Mesenchymal stem cell (in vitro differentiated cells and primary cell): ENCODE data around the gene FOSL1.

Source experiments
- DNase-seq: peaks from one replicate; pipeline ENCODE4 v3.0.0-alpha.2; 2013
- H2AFZ ChIP-seq: one replicate; pipeline ENCODE4 v1.6.1; 2013; ENCODE audit warnings: low read depth, mild to moderate bottlenecking, control low read depth, inconsistent platforms, low read length, moderate library complexity
- H2AK5ac ChIP-seq: 2 replicates; pipeline ENCODE4 v1.6.1; 2013; ENCODE audit warnings: low read length, moderate library complexity, mild to moderate bottlenecking, inconsistent platforms; ENCODE audit not compliant: severe bottlenecking
- H2BK120ac ChIP-seq: one replicate; pipeline ENCODE4 v1.6.1; 2013; ENCODE audit warnings: low read depth, mild to moderate bottlenecking, inconsistent platforms, low read length, moderate library complexity
- H2BK12ac ChIP-seq, 2 experiments: one replicate each; pipeline ENCODE4 v1.6.1; 2013; ENCODE audit warnings: inconsistent platforms in 2 of 2, low read length in 2 of 2, mild to moderate bottlenecking in 2 of 2, moderate library complexity in 2 of 2, control low read depth in 1 of 2
- H2BK15ac ChIP-seq: one replicate; pipeline ENCODE4 v1.6.1; 2013; ENCODE audit warnings: mild to moderate bottlenecking, low read depth, inconsistent platforms; ENCODE audit not compliant: poor library complexity, severe bottlenecking
- H2BK5ac ChIP-seq: 2 replicates; pipeline ENCODE4 v1.6.1; 2013; ENCODE audit warnings: low read depth, mild to moderate bottlenecking, low read length, control low read depth, inconsistent platforms; ENCODE audit not compliant: poor library complexity, severe bottlenecking
- H3K14ac ChIP-seq, 2 experiments: one replicate each; pipeline ENCODE4 v1.6.1; 2013; ENCODE audit warnings: inconsistent platforms in 2 of 2, low read length in 2 of 2, control low read depth in 1 of 2, mild to moderate bottlenecking in 1 of 2, moderate library complexity in 1 of 2
- H3K18ac ChIP-seq, 2 experiments: one replicate each; pipeline ENCODE4 v1.6.1; 2013; ENCODE audit warnings: inconsistent platforms in 2 of 2, low read length in 2 of 2, control low read depth in 1 of 2, low read depth in 1 of 2, mild to moderate bottlenecking in 1 of 2
- H3K23ac ChIP-seq, 2 experiments: one replicate each; pipeline ENCODE4 v1.6.1; 2013; ENCODE audit warnings: inconsistent platforms in 2 of 2, low read length in 2 of 2, mild to moderate bottlenecking in 2 of 2, moderate library complexity in 2 of 2, control low read depth in 1 of 2
- H3K27ac ChIP-seq: 2 replicates; pipeline ENCODE4 v1.5.1; 2013; ENCODE audit warnings: mild to moderate bottlenecking, moderate library complexity, low read length, control low read depth, inconsistent platforms; ENCODE audit not compliant: poor library complexity, severe bottlenecking
- H3K27me3 ChIP-seq, 2 experiments: 2 replicates each; pipeline versions ENCODE4 v1.6.1 to v1.7.0; 2013; ENCODE audit warnings: low read length in 2 of 2, mild to moderate bottlenecking in 2 of 2, moderate library complexity in 2 of 2, control low read depth in 1 of 2, inconsistent platforms in 1 of 2; ENCODE audit not compliant: control insufficient read depth in 1 of 2, insufficient read depth in 1 of 2
- H3K36me3 ChIP-seq, 2 experiments: 2 replicates each; pipeline versions ENCODE4 v1.6.1 to v1.7.0; 2013; ENCODE audit warnings: low read length in 2 of 2, control low read depth in 1 of 2, inconsistent platforms in 1 of 2, low read depth in 1 of 2, mild to moderate bottlenecking in 1 of 2; ENCODE audit not compliant: insufficient read depth in 2 of 2, control insufficient read depth in 1 of 2
- H3K4ac ChIP-seq, 2 experiments: one replicate each; pipeline ENCODE4 v1.6.1; 2013; ENCODE audit warnings: inconsistent platforms in 2 of 2, low read length in 2 of 2, mild to moderate bottlenecking in 2 of 2, moderate library complexity in 2 of 2, control low read depth in 1 of 2, low read depth in 1 of 2
- H3K4me1 ChIP-seq: 2 replicates; pipeline ENCODE4 v1.6.1; 2013; ENCODE audit warnings: low read depth, low read length, control low read depth; ENCODE audit not compliant: control insufficient read depth, insufficient read depth
- H3K4me2 ChIP-seq: 2 replicates; pipeline ENCODE4 v1.6.1; 2013; ENCODE audit warnings: low read length, mild to moderate bottlenecking, inconsistent platforms; ENCODE audit not compliant: poor library complexity, severe bottlenecking
- H3K4me3 ChIP-seq, 2 experiments: 2 replicates each; pipeline versions ENCODE4 v1.5.1 to v1.7.0; 2013; ENCODE audit warnings: low read length in 2 of 2, mild to moderate bottlenecking in 2 of 2, control low read depth in 1 of 2, low read depth in 1 of 2; ENCODE audit not compliant: insufficient read depth in 1 of 2
- H3K79me1 ChIP-seq: replicated peaks from 2 replicates; pipeline ENCODE4 v1.6.1; 2013; ENCODE audit warnings: mild to moderate bottlenecking, control low read depth, low read length, inconsistent platforms; ENCODE audit not compliant: poor library complexity, severe bottlenecking
- H3K9ac ChIP-seq: 2 replicates; pipeline ENCODE4 v1.7.0; 2013; ENCODE audit warnings: mild to moderate bottlenecking, low read length, moderate library complexity
- H3K9me3 ChIP-seq: 2 replicates; pipeline ENCODE4 v1.7.0; 2013; ENCODE audit warnings: mild to moderate bottlenecking, low read length; ENCODE audit not compliant: control insufficient read depth
- H4K8ac ChIP-seq: one replicate; pipeline ENCODE4 v1.6.1; 2013; ENCODE audit warnings: inconsistent platforms, mild to moderate bottlenecking, low read length, moderate library complexity
- H4K91ac ChIP-seq: one replicate; pipeline ENCODE4 v1.6.1; 2013; ENCODE audit warnings: mild to moderate bottlenecking, low read length, inconsistent platforms
- whole genome bisulfite sequencing: methylation state at CpG from one replicate; pipeline ENCODE4 v1.1.7; 2013; ENCODE audit warnings: mixed read lengths; 5-methylcytosine and 5-hydroxymethylcytosine counted together

FOSL1 gene

GRCh38 chr11:65911682-65912568 is 11.7 kb upstream of the FOSL1 start:
- H2BK15ac ChIP-seq: peak overlapping the region; percentile 94
- H3K36me3 ChIP-seq: peaks cover 0 to 3% of the 10 kb centered on the region in 2 experiments
- DNase-seq: peak; percentile 81
- H2BK5ac ChIP-seq: peak overlapping the region; percentile 3
- peak overlapping the region; percentile 89 to 96 for H3K18ac ChIP-seq
- H3K9me3 ChIP-seq: no peaks in the 10 kb centered on the region
- peaks cover 14% of the 10 kb centered on the region for H3K79me1 ChIP-seq
- H4K91ac ChIP-seq: peak overlapping the region; percentile 98
- peak overlapping the region in 1 of 2 experiments; percentile 19 for H3K23ac ChIP-seq
- peak overlapping the region; percentile 80 to 82 for H2BK12ac ChIP-seq
- peaks cover 48% of the 10 kb centered on the region for H3K4me1 ChIP-seq
- H3K9ac ChIP-seq: peak overlapping the region; percentile 89
- H2AFZ ChIP-seq: no peak overlapping the region
- H3K4ac ChIP-seq: peak overlapping the region; percentile 82 to 89
- WGBS: 26% methylated on average over 14 of the region's 14 CpGs
- no peak overlapping the region for H3K27ac ChIP-seq
- no peak overlapping the region for H3K14ac ChIP-seq
- no peaks in the 10 kb centered on the region for H3K27me3 ChIP-seq
- peak overlapping the region; percentile 92 for H2AK5ac ChIP-seq
- H2BK120ac ChIP-seq: peak overlapping the region; percentile 88
- peak overlapping the region; percentile 86 for H4K8ac ChIP-seq
- peak overlapping the region in 1 of 2 experiments; percentile 59 for H3K4me3 ChIP-seq
- no peak overlapping the region for H3K4me2 ChIP-seq

- H3K27ac ChIP-seq: no peak overlapping the region
- no peaks in the 10 kb centered on the region for H3K9me3 ChIP-seq
- H2BK120ac ChIP-seq: no peak overlapping the region
- no peaks in the 10 kb centered on the region for H3K27me3 ChIP-seq
- 97% methylated on average over 6 of the region's 6 CpGs for WGBS
- no peak for DNase-seq
- no peaks in the 10 kb centered on the region for H3K36me3 ChIP-seq
- peaks cover 6% of the 10 kb centered on the region for H3K79me1 ChIP-seq
- H3K4me3 ChIP-seq: no peak overlapping the region
- no peak overlapping the region for H2AFZ ChIP-seq
- no peak overlapping the region for H4K8ac ChIP-seq
- no peak overlapping the region for H2BK5ac ChIP-seq
- no peak overlapping the region for H3K23ac ChIP-seq
- H2AK5ac ChIP-seq: no peak overlapping the region
- no peak overlapping the region for H3K4me2 ChIP-seq
- no peak overlapping the region for H4K91ac ChIP-seq
- H3K4me1 ChIP-seq: peaks cover 28% of the 10 kb centered on the region
- no peak overlapping the region for H3K18ac ChIP-seq
- H3K4ac ChIP-seq: no peak overlapping the region
- H3K9ac ChIP-seq: no peak overlapping the region
- H2BK15ac ChIP-seq: peak overlapping the region; percentile 36
- no peak overlapping the region for H3K14ac ChIP-seq
- H2BK12ac ChIP-seq: no peak overlapping the region
Measured at GRCh38 chr11:65907878-65908277, 7.7 kb upstream of the FOSL1 start.

- Histone ChIP-seq H3K4ac (peak overlapping the region in 1 of 2 experiments; percentile 15), H3K4me2 (no peak overlapping the region), H3K14ac (no peak overlapping the region), H3K4me3 (no peak overlapping the region), H4K8ac (no peak overlapping the region), H4K91ac (no peak overlapping the region), H3K27ac (no peak overlapping the region), H3K23ac (no peak overlapping the region), H3K18ac (no peak overlapping the region), H2AK5ac (no peak overlapping the region), H3K9me3 (no peaks in the 10 kb centered on the region), H2BK5ac (no peak overlapping the region), H2BK120ac (no peak overlapping the region), H2AFZ (no peak overlapping the region), H3K4me1 (peaks cover 28% of the 10 kb centered on the region), H3K36me3 (no peaks in the 10 kb centered on the region), H2BK15ac (no peak overlapping the region), H3K79me1 (peaks cover 2% of the 10 kb centered on the region), H2BK12ac (no peak overlapping the region), H3K27me3 (no peaks in the 10 kb centered on the region), H3K9ac (no peak overlapping the region)
- no peak for DNase-seq
- 55% methylated on average over 5 of the region's 5 CpGs for WGBS
Measured at GRCh38 chr11:65906602-65907001, 6.4 kb upstream of the FOSL1 start.

GRCh38 chr11:65903715-65904114 is 3.5 kb upstream of the FOSL1 start:
- 74% methylated on average over 8 of the region's 8 CpGs for WGBS
- Histone ChIP-seq H2BK5ac (peak overlapping the region; percentile 21), H3K79me1 (peaks cover 2% of the 10 kb centered on the region), H3K4me1 (peaks cover 24% of the 10 kb centered on the region), H2AK5ac (peak overlapping the region; percentile 15), H2BK120ac (no peak overlapping the region), H3K27me3 (no peaks in the 10 kb centered on the region), H2BK12ac (peak overlapping the region; percentile 37 to 93), H3K18ac (peak overlapping the region; percentile 67 to 74), H3K27ac (peak overlapping the region; percentile 88), H3K9ac (peak overlapping the region; percentile 78), H2BK15ac (no peak overlapping the region), H3K4me3 (peak overlapping the region in 1 of 2 experiments; percentile 69), H3K9me3 (no peaks in the 10 kb centered on the region), H2AFZ (no peak overlapping the region), H3K4ac (peak overlapping the region; percentile 53 to 72), H3K4me2 (no peak overlapping the region), H4K91ac (peak overlapping the region; percentile 91), H3K23ac (no peak overlapping the region), H3K36me3 (no peaks in the 10 kb centered on the region), H4K8ac (peak overlapping the region; percentile 51), H3K14ac (no peak overlapping the region)
- DNase-seq: no peak
